Measurements from ENCODE around the gene JAG1.

DNA sequence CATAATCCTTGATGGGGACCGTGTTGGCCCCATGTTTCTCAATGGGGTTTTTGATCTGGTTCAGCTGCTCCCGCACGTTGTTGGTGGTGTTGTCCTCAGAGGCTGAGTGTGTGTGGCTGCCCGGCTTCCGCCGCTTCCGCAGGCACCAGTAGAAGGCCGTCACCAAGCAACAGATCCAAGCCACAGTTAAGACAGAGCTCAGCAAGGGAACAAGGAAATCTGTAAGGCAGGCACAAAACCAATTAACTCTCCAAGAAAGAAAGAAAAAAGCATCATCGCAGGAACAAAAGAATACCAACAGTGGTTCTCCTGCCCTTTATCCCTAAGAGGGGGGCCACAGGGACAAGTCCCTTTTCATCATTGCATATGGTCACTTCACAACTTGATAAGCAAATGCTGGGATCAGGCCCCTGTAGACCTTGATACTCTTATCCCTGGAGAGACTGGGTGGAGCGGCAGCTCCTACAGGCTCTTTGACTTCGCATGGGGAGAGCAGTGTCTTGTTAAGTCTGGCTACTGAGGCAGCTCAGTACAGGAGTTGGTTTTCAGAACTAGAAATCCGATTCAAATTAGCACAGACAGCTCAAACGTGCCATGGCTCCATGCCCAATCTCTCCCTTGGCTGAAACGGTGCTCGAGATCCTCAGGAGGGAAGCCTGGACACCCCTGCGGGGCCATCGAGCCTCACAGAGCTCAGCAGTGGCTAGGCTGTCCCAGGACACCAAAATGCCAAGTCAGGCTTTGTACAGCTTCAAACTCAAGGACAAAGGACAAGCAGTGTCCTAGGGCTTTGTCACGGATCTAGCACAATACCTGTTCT, 33.9 kb downstream of the JAG1 start:
- TF ChIP-seq, protein P1, sequence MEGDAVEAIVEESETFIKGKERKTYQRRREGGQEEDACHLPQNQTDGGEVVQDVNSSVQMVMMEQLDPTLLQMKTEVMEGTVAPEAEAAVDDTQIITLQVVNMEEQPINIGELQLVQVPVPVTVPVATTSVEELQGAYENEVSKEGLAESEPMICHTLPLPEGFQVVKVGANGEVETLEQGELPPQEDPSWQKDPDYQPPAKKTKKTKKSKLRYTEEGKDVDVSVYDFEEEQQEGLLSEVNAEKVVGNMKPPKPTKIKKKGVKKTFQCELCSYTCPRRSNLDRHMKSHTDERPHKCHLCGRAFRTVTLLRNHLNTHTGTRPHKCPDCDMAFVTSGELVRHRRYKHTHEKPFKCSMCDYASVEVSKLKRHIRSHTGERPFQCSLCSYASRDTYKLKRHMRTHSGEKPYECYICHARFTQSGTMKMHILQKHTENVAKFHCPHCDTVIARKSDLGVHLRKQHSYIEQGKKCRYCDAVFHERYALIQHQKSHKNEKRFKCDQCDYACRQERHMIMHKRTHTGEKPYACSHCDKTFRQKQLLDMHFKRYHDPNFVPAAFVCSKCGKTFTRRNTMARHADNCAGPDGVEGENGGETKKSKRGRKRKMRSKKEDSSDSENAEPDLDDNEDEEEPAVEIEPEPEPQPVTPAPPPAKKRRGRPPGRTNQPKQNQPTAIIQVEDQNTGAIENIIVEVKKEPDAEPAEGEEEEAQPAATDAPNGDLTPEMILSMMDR (IDR thresholded peaks at IDR 0.05) = no peak
- TF ChIP-seq ETV6 (CRISPR knock-in tag; IDR thresholded peaks at IDR 0.05) = no peak
- TF ChIP-seq, protein P2, sequence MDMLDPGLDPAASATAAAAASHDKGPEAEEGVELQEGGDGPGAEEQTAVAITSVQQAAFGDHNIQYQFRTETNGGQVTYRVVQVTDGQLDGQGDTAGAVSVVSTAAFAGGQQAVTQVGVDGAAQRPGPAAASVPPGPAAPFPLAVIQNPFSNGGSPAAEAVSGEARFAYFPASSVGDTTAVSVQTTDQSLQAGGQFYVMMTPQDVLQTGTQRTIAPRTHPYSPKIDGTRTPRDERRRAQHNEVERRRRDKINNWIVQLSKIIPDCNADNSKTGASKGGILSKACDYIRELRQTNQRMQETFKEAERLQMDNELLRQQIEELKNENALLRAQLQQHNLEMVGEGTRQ (CRISPR knock-in tag; IDR thresholded peaks at IDR 0.05) = no peak
- no peak for TF ChIP-seq NR2C2 (CRISPR knock-in tag; IDR thresholded peaks at IDR 0.05)
